CD4-positive, alpha-beta T cell (primary cell): Measurements from ENCODE around the gene RFC5. TPM values are rescaled to one million over a fixed set of nuclear protein-coding genes. Genes with fewer than 3 reads are reported as not detected.

ENCODE experiments used
- ATAC-seq: fragments of 200-7000 bp; cut with Tn5 transposase; one replicate; pipeline ENCODE4 v1.10.0; 2022; ENCODE audit warnings: mild to moderate bottlenecking; ENCODE audit not compliant: poor library complexity
- CTCF ChIA-PET: fragments of 350-600 bp; sonication (Branson Sonifier 250); formaldehyde crosslinking; loops from one replicate; lab custom pipeline; 2021; ENCODE audit warnings: antibody characterized with exemption, inconsistent platforms; lab: Charles Lee
- POLR2A ChIA-PET: fragments of 350-600 bp; sonication (Branson Sonifier 250); formaldehyde crosslinking; loops from one replicate; lab custom pipeline; 2021; ENCODE audit warnings: antibody characterized with exemption, inconsistent platforms; lab: Charles Lee
- DNase-seq, 14 experiments: peaks; one replicate each; pipeline ENCODE4 v3.0.0-alpha.2; 2013 to 2020; ENCODE audit warnings: mixed read lengths in 2 of 14
- H3K27ac ChIP-seq, 2 donors: one replicate each; pipeline versions ENCODE4 v1.5.1 to v1.7.0; 2013; ENCODE audit warnings: low read length in 2 of 2, low read depth in 1 of 2, mild to moderate bottlenecking in 1 of 2
- H3K27me3 ChIP-seq, 2 experiments: 1 replicate in 1 of 2; 2 replicates in 1 of 2; pipeline versions ENCODE4 v1.6.1 to v1.7.0; 2013; ENCODE audit warnings: low read length in 2 of 2, control low read depth in 1 of 2, mild to moderate bottlenecking in 1 of 2, moderate library complexity in 1 of 2; ENCODE audit not compliant: insufficient read depth in 2 of 2, control insufficient read depth in 1 of 2
- H3K36me3 ChIP-seq: one replicate; pipeline ENCODE4 v1.6.1; 2013; ENCODE audit warnings: low read length, control low read depth; ENCODE audit not compliant: insufficient read depth
- H3K4me1 ChIP-seq: one replicate; pipeline ENCODE4 v1.6.1; 2013; ENCODE audit warnings: low read length, control low read depth; ENCODE audit not compliant: insufficient read depth
- H3K4me3 ChIP-seq: one replicate; pipeline ENCODE4 v1.5.1; 2013; ENCODE audit warnings: mild to moderate bottlenecking, low read length, moderate library complexity
- H3K9me3 ChIP-seq, 2 experiments: 1 replicate in 1 of 2; 2 replicates in 1 of 2; pipeline versions ENCODE4 v1.6.1 to v1.7.0; 2013; ENCODE audit warnings: low read length in 2 of 2, mild to moderate bottlenecking in 2 of 2, control low read depth in 1 of 2, moderate library complexity in 1 of 2; ENCODE audit not compliant: control insufficient read depth in 1 of 2, insufficient read depth in 1 of 2
- H3K27ac Mint-ChIP-seq: one replicate; pipeline ENCODE4 v1.8.0; 2020; ENCODE audit warnings: mixed read lengths
- H3K27me3 Mint-ChIP-seq: one replicate; pipeline ENCODE4 v1.8.0; 2021; ENCODE audit warnings: mixed read lengths
- H3K36me3 Mint-ChIP-seq: one replicate; pipeline ENCODE4 v1.8.0; 2021; ENCODE audit warnings: low read depth, mixed read lengths
- H3K4me1 Mint-ChIP-seq: one replicate; pipeline ENCODE4 v1.8.0; 2021; ENCODE audit warnings: low read depth, mixed read lengths
- H3K4me3 Mint-ChIP-seq: one replicate; pipeline ENCODE4 v1.8.0; 2020; ENCODE audit warnings: mild to moderate bottlenecking, mixed read lengths
- H3K9me3 Mint-ChIP-seq: one replicate; pipeline ENCODE4 v1.8.0; 2020; ENCODE audit warnings: mixed read lengths
- CTCF ChIP-seq: fragments of 200-600 bp; IDR thresholded peaks from one replicate; pipeline ENCODE4 v1.8.0; 2022; ENCODE audit warnings: antibody characterized with exemption, mild to moderate bottlenecking
- intact Hi-C, 2 experiments: fragments of 100-400 bp; cut with DNase I in 1 of 2; cut with micrococcal nuclease in 1 of 2; formaldehyde crosslinking; loops; one replicate each; pipeline versions ENCODE4 v1.15.1 to v1.9.0; 2023 to 2025; cut with DNase I, micrococcal nuclease
- total RNA-seq, 174 experiments: library from RNA in 2 of 174; stranded (reverse) in 2 of 174; gene quantifications; one replicate each; pipeline ENCODE4 v1.2.3 and lab custom pipeline; 2021 to 2026

The RFC5 gene
- total RNA-seq, 2 experiments from 2014 or later, result 8.7 to 9.1 TPM

GRCh38 chr12:118010903-118011302, 5.6 kb upstream of the RFC5 start:
- Histone ChIP-seq H3K4me3 (no peak overlapping the region), H3K9me3 (no peaks in the 10 kb centered on the region), H3K36me3 (no peaks in the 10 kb centered on the region), H3K27ac (no peak overlapping the region), H3K27me3 (no peaks in the 10 kb centered on the region), H3K4me1 (peaks cover under 1% of the 10 kb centered on the region)
- no peak overlapping the region for H3K27ac Mint-ChIP-seq
- no peaks in the 10 kb centered on the region for H3K9me3 Mint-ChIP-seq
- H3K27me3 Mint-ChIP-seq, result no peaks in the 10 kb centered on the region
- no peaks in the 10 kb centered on the region for H3K36me3 Mint-ChIP-seq
- no peak for DNase-seq
- intact Hi-C loops, result loop anchor here in 1 of 2 experiments (10.0 kb wide), 2 partner anchors 1196 to 1276 kb away; partner anchors contain the start of genes RNFT2 and SPRING1
- H3K4me3 Mint-ChIP-seq, result no peak overlapping the region
- H3K4me1 Mint-ChIP-seq, result no peaks in the 10 kb centered on the region
- no peak for TF ChIP-seq CTCF
- POLR2A ChIA-PET, result no interaction called here
- CTCF ChIA-PET, result no interaction called here
- no peak for ATAC-seq

GRCh38 chr12:118011377-118011776, 5.1 kb upstream of the RFC5 start:
- Mint-ChIP-seq H3K4me1 (peaks cover 2% of the 10 kb centered on the region), H3K36me3 (peaks cover 2% of the 10 kb centered on the region), H3K4me3 (no peak overlapping the region), H3K27ac (no peak overlapping the region), H3K9me3 (no peaks in the 10 kb centered on the region), H3K27me3 (no peaks in the 10 kb centered on the region)
- ChIA-PET POLR2A (no interaction called here), CTCF (no interaction called here)
- DNase-seq (no peak), ATAC-seq (no peak)
- intact Hi-C loops, result loop anchor here in 1 of 2 experiments (10.0 kb wide), 2 partner anchors 1197 to 1277 kb away; partner anchors contain the start of genes RNFT2 and SPRING1
- H3K4me1 ChIP-seq, result peaks cover 5% of the 10 kb centered on the region
- no peaks in the 10 kb centered on the region for H3K36me3 ChIP-seq
- no peak for TF ChIP-seq CTCF
- H3K4me3 ChIP-seq, result no peak overlapping the region
- no peak overlapping the region for H3K27ac ChIP-seq
- H3K27me3 ChIP-seq, result no peaks in the 10 kb centered on the region
- H3K9me3 ChIP-seq, result no peaks in the 10 kb centered on the region

- POLR2A ChIA-PET, result no interaction called here
- H3K27me3 Mint-ChIP-seq, result no peaks in the 10 kb centered on the region
- no peak overlapping the region for H3K27ac Mint-ChIP-seq
- CTCF ChIA-PET, result no interaction called here
- Histone ChIP-seq H3K4me3 (no peak overlapping the region), H3K36me3 (no peaks in the 10 kb centered on the region), H3K4me1 (peaks cover 8% of the 10 kb centered on the region), H3K27ac (no peak overlapping the region), H3K9me3 (no peaks in the 10 kb centered on the region), H3K27me3 (no peaks in the 10 kb centered on the region)
- peaks cover 6% of the 10 kb centered on the region for H3K4me1 Mint-ChIP-seq
- no peak for ATAC-seq
- intact Hi-C loops, result loop anchor here in 1 of 2 experiments (10.0 kb wide), 2 partner anchors 1197 to 1277 kb away; partner anchors contain the start of genes RNFT2 and SPRING1
- H3K4me3 Mint-ChIP-seq, result no peak overlapping the region
- no peaks in the 10 kb centered on the region for H3K9me3 Mint-ChIP-seq
- peaks cover 5% of the 10 kb centered on the region for H3K36me3 Mint-ChIP-seq
- no peak for DNase-seq
- TF ChIP-seq CTCF, result no peak
Observed at GRCh38 chr12:118011961-118012360, 4.5 kb upstream of the RFC5 start.
